ENCODE results near the gene TPP1.

DNA sequence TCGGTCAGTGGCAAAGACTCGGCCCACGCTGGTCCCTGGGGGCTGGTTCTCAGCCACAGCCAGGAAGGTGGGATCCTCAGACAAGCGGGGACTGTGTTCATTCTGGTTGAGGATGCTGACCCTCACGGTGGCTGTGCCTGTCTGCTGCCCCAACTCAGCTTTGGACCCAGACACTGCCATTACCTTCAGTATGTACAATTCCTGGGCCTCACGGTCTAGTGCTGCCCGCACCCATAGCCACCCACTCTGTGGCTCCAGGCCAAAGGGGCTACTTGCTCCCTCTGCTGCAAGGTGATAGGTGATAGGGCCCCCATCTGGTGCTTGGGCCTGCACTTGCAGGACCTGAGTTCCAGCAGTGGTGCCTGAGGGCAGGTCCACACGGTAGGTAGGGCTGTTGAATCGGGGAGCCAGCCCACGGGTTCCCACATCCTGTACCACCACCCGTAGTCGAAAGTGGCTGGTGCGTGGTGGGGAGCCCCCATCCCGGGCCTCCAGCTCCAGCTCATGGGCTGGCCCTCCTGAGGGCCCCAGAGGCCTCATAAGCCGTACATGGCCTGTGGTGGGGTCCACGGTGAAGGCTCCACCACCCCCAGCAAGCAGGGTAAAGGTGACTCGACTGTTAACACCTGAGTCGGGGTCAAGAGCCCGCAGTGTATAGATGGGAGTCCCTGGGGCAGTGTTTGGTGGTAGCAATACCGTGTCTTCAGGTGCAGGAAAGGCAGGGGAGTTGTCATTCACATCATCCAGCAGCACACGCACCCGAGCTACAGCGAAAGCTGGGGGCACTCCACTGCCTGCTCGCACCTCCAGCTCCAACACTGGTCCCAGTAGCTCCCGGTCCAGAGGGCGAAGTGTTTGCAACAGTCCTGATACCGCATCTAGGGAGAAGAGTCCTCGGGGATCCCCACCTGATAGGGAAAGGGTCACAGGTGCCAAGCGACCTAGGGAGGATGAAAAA lies 13.2 kb upstream of the TPP1 start:
- no peak for TF ChIP-seq EP300 (IDR thresholded peaks at IDR 0.05)
- no peak for TF ChIP-seq POLR2AphosphoS5 (IDR thresholded peaks at IDR 0.05)
